WTC11 (cell line): Measurements from ENCODE around the gene PREPL. TPM values are rescaled to one million over a fixed set of nuclear protein-coding genes. Genes with fewer than 3 reads are reported as not detected.

Experiments
- ATAC-seq: fragments of 200-7000 bp; cut with Tn5 transposase; 2 replicates; pipeline ENCODE4 v1.10.0; 2021; ENCODE audit warnings: mild to moderate bottlenecking, moderate library complexity
- CTCF ChIA-PET: fragments of 300-600 bp; sonication (Branson Sonifier 250); formaldehyde crosslinking; loops from one replicate; lab custom pipeline; 2021; ENCODE audit warnings: antibody characterized with exemption; lab: Charles Lee
- POLR2A ChIA-PET: fragments of 350-600 bp; sonication (Branson Sonifier 250); formaldehyde crosslinking; loops from one replicate; lab custom pipeline; 2021; ENCODE audit warnings: antibody characterized with exemption; lab: Charles Lee
- DNase-seq: peaks from one replicate; pipeline ENCODE4 v3.0.0; 2021; ENCODE audit warnings: low spot score
- H3K27ac Mint-ChIP-seq: 2 replicates; pipeline ENCODE4 v1.8.0; 2021; ENCODE audit warnings: mixed read lengths
- H3K27me3 Mint-ChIP-seq: 2 replicates; pipeline ENCODE4 v1.8.0; 2021; ENCODE audit warnings: low read depth, mild to moderate bottlenecking, moderate library complexity, mixed read lengths
- H3K36me3 Mint-ChIP-seq: 2 replicates; pipeline ENCODE4 v1.8.0; 2021; ENCODE audit warnings: mixed read lengths
- H3K4me1 Mint-ChIP-seq: 2 replicates; pipeline ENCODE4 v1.8.0; 2022; ENCODE audit warnings: mixed read lengths
- H3K4me3 Mint-ChIP-seq: 2 replicates; pipeline ENCODE4 v1.8.0; 2021; ENCODE audit warnings: mild to moderate bottlenecking, moderate library complexity, mixed read lengths
- H3K9me3 Mint-ChIP-seq: 2 replicates; pipeline ENCODE4 v1.8.0; 2021; ENCODE audit warnings: mixed read lengths
- ATF6 ChIP-seq: sonication (generic); formaldehyde crosslinking; IDR thresholded peaks from 2 replicates; pipeline ENCODE4 v1.8.1; 2023; ENCODE audit warnings: mild to moderate bottlenecking, missing genetic modification reagents
- E2F5 ChIP-seq: sonication (generic); formaldehyde crosslinking; IDR thresholded peaks from 2 replicates; pipeline ENCODE4 v1.8.1; 2022; ENCODE audit warnings: mild to moderate bottlenecking, moderate library complexity, missing genetic modification reagents
- FOXP1 ChIP-seq: sonication (generic); formaldehyde crosslinking; IDR thresholded peaks from 2 replicates; pipeline ENCODE4 v1.8.0; 2022; ENCODE audit warnings: missing genetic modification reagents, mild to moderate bottlenecking, moderate library complexity, borderline replicate concordance
- GABPB1 ChIP-seq: sonication (generic); formaldehyde crosslinking; IDR thresholded peaks from 2 replicates; pipeline ENCODE4 v1.8.1; 2023; ENCODE audit warnings: mild to moderate bottlenecking, missing genetic modification reagents
- GTF2I ChIP-seq: fragments of 250-450 bp; sonication (Bioruptor Pico); conservative IDR thresholded peaks from 2 replicates; pipeline ENCODE4 v1.4.0; 2021; ENCODE audit warnings: mild to moderate bottlenecking
- HMGA2 ChIP-seq: fragments of 250-450 bp; sonication (Bioruptor Pico); IDR thresholded peaks from 2 replicates; pipeline ENCODE4 v1.4.0; 2021; ENCODE audit warnings: mild to moderate bottlenecking, moderate library complexity
- HMGXB4 ChIP-seq: sonication (generic); formaldehyde crosslinking; IDR thresholded peaks from 2 replicates; pipeline ENCODE4 v1.8.1; 2023; ENCODE audit warnings: mild to moderate bottlenecking, moderate library complexity, missing genetic modification reagents
- JAZF1 ChIP-seq: fragments of 250-450 bp; sonication (Bioruptor Pico); IDR thresholded peaks from 2 replicates; pipeline ENCODE4 v1.9.0; 2021; ENCODE audit warnings: moderate library complexity, mild to moderate bottlenecking, inconsistent platforms
- NFATC4 ChIP-seq: fragments of 250-450 bp; sonication (Bioruptor Pico); IDR thresholded peaks from 2 replicates; pipeline ENCODE4 v1.9.0; 2021; ENCODE audit warnings: mild to moderate bottlenecking
- PREB ChIP-seq: sonication (generic); formaldehyde crosslinking; IDR thresholded peaks from 2 replicates; pipeline ENCODE4 v1.8.1; 2022; ENCODE audit warnings: mild to moderate bottlenecking, missing genetic modification reagents, moderate library complexity, borderline replicate concordance
- TCF7 ChIP-seq: sonication (generic); formaldehyde crosslinking; IDR thresholded peaks from 2 replicates; pipeline ENCODE4 v1.8.0; 2022; ENCODE audit warnings: mild to moderate bottlenecking, low read depth, missing genetic modification reagents, moderate library complexity
- TEAD1 ChIP-seq: sonication (generic); formaldehyde crosslinking; IDR thresholded peaks from 2 replicates; pipeline ENCODE4 v1.8.0; 2022; ENCODE audit warnings: mild to moderate bottlenecking, missing genetic modification reagents
- TEAD4 ChIP-seq: sonication (generic); formaldehyde crosslinking; IDR thresholded peaks from 2 replicates; pipeline ENCODE4 v1.8.0; 2022; ENCODE audit warnings: mild to moderate bottlenecking, missing genetic modification reagents
- USF1 ChIP-seq: sonication (generic); formaldehyde crosslinking; IDR thresholded peaks from 2 replicates; pipeline ENCODE4 v1.8.0; 2022; ENCODE audit warnings: mild to moderate bottlenecking, missing genetic modification reagents
- ZBTB21 ChIP-seq: sonication (generic); formaldehyde crosslinking; IDR thresholded peaks from 2 replicates; pipeline ENCODE4 v1.8.1; 2023; ENCODE audit warnings: mild to moderate bottlenecking, missing genetic modification reagents, borderline replicate concordance
- ZNF219 ChIP-seq: sonication (generic); formaldehyde crosslinking; IDR thresholded peaks from 2 replicates; pipeline ENCODE4 v1.8.0; 2023; ENCODE audit warnings: missing genetic modification reagents, mild to moderate bottlenecking, borderline replicate concordance
- ZNF396 ChIP-seq: fragments of 250-450 bp; sonication (Bioruptor Pico); IDR thresholded peaks from 2 replicates; pipeline ENCODE4 v1.8.0; 2021; ENCODE audit warnings: mild to moderate bottlenecking, moderate library complexity, borderline replicate concordance
- total RNA-seq: library from RNA; stranded (reverse); gene quantifications from 3 replicates; pipeline ENCODE4 v1.2.3, GENCODE V29; 2021
- TF ChIP-seq, protein P1 (sequence below): sonication (generic); formaldehyde crosslinking; IDR thresholded peaks from 2 replicates; pipeline ENCODE4 v1.8.1; 2022; ENCODE audit warnings: low read depth, missing genetic modification reagents, borderline replicate concordance
- TF ChIP-seq, protein P2 (sequence below): sonication (generic); formaldehyde crosslinking; IDR thresholded peaks from 2 replicates; pipeline ENCODE4 v1.8.1; 2022; ENCODE audit warnings: missing genetic modification reagents, borderline replicate concordance
- TF ChIP-seq, protein P3 (sequence below): sonication (generic); formaldehyde crosslinking; IDR thresholded peaks from 2 replicates; pipeline ENCODE4 v1.8.1; 2022; ENCODE audit warnings: low read depth, mild to moderate bottlenecking, moderate library complexity, missing genetic modification reagents, borderline replicate concordance

The PREPL gene
- total RNA-seq, 1 experiment from 2014 or later: 29.3 TPM

- TF ChIP-seq, protein P1, sequence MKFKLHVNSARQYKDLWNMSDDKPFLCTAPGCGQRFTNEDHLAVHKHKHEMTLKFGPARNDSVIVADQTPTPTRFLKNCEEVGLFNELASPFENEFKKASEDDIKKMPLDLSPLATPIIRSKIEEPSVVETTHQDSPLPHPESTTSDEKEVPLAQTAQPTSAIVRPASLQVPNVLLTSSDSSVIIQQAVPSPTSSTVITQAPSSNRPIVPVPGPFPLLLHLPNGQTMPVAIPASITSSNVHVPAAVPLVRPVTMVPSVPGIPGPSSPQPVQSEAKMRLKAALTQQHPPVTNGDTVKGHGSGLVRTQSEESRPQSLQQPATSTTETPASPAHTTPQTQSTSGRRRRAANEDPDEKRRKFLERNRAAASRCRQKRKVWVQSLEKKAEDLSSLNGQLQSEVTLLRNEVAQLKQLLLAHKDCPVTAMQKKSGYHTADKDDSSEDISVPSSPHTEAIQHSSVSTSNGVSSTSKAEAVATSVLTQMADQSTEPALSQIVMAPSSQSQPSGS (CRISPR knock-in tag): no peak
- TF ChIP-seq TEAD1 (CRISPR knock-in tag) (peak; percentile 68), GABPB1 (CRISPR knock-in tag) (peak; percentile 98), HMGA2 (CRISPR knock-in tag) (0 out of 2 replicates have a peak, but pooled peaks have one; percentile 4), ZBTB21 (CRISPR knock-in tag) (no peak), TEAD4 (CRISPR knock-in tag) (no peak), TCF7 (CRISPR knock-in tag) (no peak), NFATC4 (CRISPR knock-in tag) (no peak), JAZF1 (CRISPR knock-in tag) (no peak), USF1 (peak; percentile 23; the same call in 1 of the 2 replicates), E2F5 (CRISPR knock-in tag) (0 out of 2 replicates have a peak, but pooled peaks have one; percentile 55), ATF6 (CRISPR knock-in tag) (no peak), PREB (0 out of 2 replicates have a peak, but pooled peaks have one; percentile 56)
- TF ChIP-seq, protein P2, sequence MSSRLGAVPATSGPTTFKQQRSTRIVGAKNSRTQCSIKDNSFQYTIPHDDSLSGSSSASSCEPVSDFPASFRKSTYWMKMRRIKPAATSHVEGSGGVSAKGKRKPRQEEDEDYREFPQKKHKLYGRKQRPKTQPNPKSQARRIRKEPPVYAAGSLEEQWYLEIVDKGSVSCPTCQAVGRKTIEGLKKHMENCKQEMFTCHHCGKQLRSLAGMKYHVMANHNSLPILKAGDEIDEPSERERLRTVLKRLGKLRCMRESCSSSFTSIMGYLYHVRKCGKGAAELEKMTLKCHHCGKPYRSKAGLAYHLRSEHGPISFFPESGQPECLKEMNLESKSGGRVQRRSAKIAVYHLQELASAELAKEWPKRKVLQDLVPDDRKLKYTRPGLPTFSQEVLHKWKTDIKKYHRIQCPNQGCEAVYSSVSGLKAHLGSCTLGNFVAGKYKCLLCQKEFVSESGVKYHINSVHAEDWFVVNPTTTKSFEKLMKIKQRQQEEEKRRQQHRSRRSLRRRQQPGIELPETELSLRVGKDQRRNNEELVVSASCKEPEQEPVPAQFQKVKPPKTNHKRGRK (CRISPR knock-in tag): no peak
These were observed at the start of gene PREPL, which contains the start of gene CAMKMT (continued) for GRCh38 chr2:44361330-44362206.

GRCh38 chr2:44398243-44398897, 37.1 kb upstream of the PREPL start:
- ChIA-PET POLR2A (no interaction called here), CTCF (interaction anchor here (1.2 to 1.8 kb wide), 2 partner anchors 81 to 354 kb away, joined by 3 read pairs; no protein-coding TSS in a partner anchor)
- 0 out of 2 replicates have a peak overlapping the region, but pooled peaks have one; percentile 0 for H3K4me3 Mint-ChIP-seq
- H3K27me3 Mint-ChIP-seq: no peaks in the 10 kb centered on the region
- no peak for DNase-seq
- peak overlapping the region; percentile 80 for H3K27ac Mint-ChIP-seq
- ATAC-seq: peak; percentile 65
- TF ChIP-seq ZNF219 (CRISPR knock-in tag) (no peak), GTF2I (CRISPR knock-in tag) (no peak), FOXP1 (CRISPR knock-in tag) (no peak), ZNF396 (no peak), HMGXB4 (CRISPR knock-in tag) (no peak), HMGA2 (CRISPR knock-in tag) (no peak)
- TF ChIP-seq, protein P3, sequence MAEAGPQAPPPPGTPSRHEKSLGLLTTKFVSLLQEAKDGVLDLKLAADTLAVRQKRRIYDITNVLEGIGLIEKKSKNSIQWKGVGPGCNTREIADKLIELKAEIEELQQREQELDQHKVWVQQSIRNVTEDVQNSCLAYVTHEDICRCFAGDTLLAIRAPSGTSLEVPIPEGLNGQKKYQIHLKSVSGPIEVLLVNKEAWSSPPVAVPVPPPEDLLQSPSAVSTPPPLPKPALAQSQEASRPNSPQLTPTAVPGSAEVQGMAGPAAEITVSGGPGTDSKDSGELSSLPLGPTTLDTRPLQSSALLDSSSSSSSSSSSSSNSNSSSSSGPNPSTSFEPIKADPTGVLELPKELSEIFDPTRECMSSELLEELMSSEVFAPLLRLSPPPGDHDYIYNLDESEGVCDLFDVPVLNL (CRISPR knock-in tag): no peak
- H3K9me3 Mint-ChIP-seq: no peaks in the 10 kb centered on the region
- H3K4me1 Mint-ChIP-seq: peaks cover 40% of the 10 kb centered on the region
- no peaks in the 10 kb centered on the region for H3K36me3 Mint-ChIP-seq
